Ishikawa (cell line): ENCODE results near the gene BAHD1.

Experiments used
- CEBPB ChIP-seq: IDR thresholded peaks from 2 replicates; pipeline ENCODE4 v1.6.1; 2012
- CREB1 ChIP-seq: IDR thresholded peaks from 2 replicates; pipeline ENCODE4 v1.6.1; 2012; ENCODE audit warnings: low read depth
- EGR1 ChIP-seq: IDR thresholded peaks from 2 replicates; pipeline ENCODE4 v1.6.1; 2012
- EP300 ChIP-seq: IDR thresholded peaks from 2 replicates; pipeline ENCODE4 v1.6.1; 2012; ENCODE audit warnings: borderline replicate concordance
- FOXM1 ChIP-seq: IDR thresholded peaks from 2 replicates; pipeline ENCODE4 v1.6.1; 2012; ENCODE audit warnings: low read depth, borderline replicate concordance
- NFIC ChIP-seq: IDR thresholded peaks from 2 replicates; pipeline ENCODE4 v1.6.1; 2012
- RAD21 ChIP-seq: IDR thresholded peaks from 2 replicates; pipeline ENCODE4 v1.6.1; 2012; ENCODE audit warnings: low read depth
- TAF1 ChIP-seq: IDR thresholded peaks from 2 replicates; pipeline ENCODE4 v1.6.1; 2012; ENCODE audit warnings: low read depth, mild to moderate bottlenecking
- TCF12 ChIP-seq: IDR thresholded peaks from 2 replicates; pipeline ENCODE4 v1.6.1; 2012; ENCODE audit warnings: low read depth
- TEAD4 ChIP-seq: IDR thresholded peaks from 2 replicates; pipeline ENCODE4 v1.6.1; 2012
- YY1 ChIP-seq: IDR thresholded peaks from 2 replicates; pipeline ENCODE4 v1.6.1; 2012; ENCODE audit warnings: low read depth
- ZBTB7A ChIP-seq: IDR thresholded peaks from 2 replicates; pipeline ENCODE4 v1.6.1; 2012; ENCODE audit warnings: low read depth
- TF ChIP-seq, protein P1 (sequence below): IDR thresholded peaks from 2 replicates; pipeline ENCODE4 v1.6.1; 2012
- TF ChIP-seq, protein P2 (sequence below): IDR thresholded peaks from 2 replicates; pipeline ENCODE4 v1.6.1; 2012; ENCODE audit warnings: low read depth, mild to moderate bottlenecking
- TF ChIP-seq, protein P3 (sequence below): IDR thresholded peaks from 2 replicates; pipeline ENCODE4 v1.6.1; 2012

BAHD1 gene

DNA sequence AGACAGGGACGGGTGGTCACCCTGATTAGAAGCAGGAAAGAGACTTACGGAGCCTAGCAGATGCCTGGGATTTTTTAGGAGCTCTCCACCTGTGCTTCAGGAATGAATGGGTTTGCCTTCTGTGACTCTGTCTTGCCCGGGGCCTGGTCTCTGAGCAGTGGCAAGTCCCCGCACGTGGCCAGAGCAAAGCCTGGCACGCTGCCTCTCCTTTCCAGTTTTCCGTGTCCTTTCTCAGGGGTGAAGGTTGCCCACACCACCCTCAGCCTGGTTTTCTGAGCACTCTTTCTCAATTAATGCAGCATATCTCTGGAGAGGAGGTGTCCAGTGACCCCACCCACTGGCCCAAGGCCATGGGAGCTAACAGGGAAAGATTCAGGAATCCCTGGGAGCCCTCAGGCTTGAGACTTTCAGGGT lies 15.6 kb downstream of the BAHD1 start:
- TF ChIP-seq TAF1: no peak
- no peak for TF ChIP-seq NFIC
- no peak for TF ChIP-seq EGR1
- no peak for TF ChIP-seq YY1
- no peak for TF ChIP-seq TCF12

DNA sequence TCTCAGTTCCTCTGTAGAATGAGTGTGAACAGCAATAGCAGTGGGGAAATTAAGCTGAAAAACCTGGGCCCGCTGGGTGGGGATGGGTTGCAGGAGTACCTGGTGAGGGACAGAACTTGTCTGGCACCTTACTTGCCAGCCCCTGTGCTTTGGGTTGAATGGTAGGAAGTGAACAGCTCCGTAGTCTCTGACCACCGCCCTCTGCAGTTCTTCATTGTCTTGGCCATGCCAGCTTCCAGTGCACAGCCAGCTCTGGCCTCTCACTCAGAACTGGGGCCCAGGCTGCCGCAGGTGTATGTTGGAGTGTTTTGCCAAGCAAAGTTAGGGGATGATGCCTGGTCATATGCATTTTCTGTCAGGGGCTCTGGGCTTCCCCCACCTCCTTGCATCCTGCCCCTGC lies 16.0 kb downstream of the BAHD1 start:
- no peak for TF ChIP-seq RAD21
- TF ChIP-seq EGR1: no peak
- TF ChIP-seq, protein P1, sequence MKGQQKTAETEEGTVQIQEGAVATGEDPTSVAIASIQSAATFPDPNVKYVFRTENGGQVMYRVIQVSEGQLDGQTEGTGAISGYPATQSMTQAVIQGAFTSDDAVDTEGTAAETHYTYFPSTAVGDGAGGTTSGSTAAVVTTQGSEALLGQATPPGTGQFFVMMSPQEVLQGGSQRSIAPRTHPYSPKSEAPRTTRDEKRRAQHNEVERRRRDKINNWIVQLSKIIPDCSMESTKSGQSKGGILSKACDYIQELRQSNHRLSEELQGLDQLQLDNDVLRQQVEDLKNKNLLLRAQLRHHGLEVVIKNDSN: no peak
- TF ChIP-seq, protein P2, sequence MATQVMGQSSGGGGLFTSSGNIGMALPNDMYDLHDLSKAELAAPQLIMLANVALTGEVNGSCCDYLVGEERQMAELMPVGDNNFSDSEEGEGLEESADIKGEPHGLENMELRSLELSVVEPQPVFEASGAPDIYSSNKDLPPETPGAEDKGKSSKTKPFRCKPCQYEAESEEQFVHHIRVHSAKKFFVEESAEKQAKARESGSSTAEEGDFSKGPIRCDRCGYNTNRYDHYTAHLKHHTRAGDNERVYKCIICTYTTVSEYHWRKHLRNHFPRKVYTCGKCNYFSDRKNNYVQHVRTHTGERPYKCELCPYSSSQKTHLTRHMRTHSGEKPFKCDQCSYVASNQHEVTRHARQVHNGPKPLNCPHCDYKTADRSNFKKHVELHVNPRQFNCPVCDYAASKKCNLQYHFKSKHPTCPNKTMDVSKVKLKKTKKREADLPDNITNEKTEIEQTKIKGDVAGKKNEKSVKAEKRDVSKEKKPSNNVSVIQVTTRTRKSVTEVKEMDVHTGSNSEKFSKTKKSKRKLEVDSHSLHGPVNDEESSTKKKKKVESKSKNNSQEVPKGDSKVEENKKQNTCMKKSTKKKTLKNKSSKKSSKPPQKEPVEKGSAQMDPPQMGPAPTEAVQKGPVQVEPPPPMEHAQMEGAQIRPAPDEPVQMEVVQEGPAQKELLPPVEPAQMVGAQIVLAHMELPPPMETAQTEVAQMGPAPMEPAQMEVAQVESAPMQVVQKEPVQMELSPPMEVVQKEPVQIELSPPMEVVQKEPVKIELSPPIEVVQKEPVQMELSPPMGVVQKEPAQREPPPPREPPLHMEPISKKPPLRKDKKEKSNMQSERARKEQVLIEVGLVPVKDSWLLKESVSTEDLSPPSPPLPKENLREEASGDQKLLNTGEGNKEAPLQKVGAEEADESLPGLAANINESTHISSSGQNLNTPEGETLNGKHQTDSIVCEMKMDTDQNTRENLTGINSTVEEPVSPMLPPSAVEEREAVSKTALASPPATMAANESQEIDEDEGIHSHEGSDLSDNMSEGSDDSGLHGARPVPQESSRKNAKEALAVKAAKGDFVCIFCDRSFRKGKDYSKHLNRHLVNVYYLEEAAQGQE: no peak
- no peak for TF ChIP-seq ZBTB7A
- no peak for TF ChIP-seq TEAD4
- no peak for TF ChIP-seq YY1
- TF ChIP-seq, protein P3, sequence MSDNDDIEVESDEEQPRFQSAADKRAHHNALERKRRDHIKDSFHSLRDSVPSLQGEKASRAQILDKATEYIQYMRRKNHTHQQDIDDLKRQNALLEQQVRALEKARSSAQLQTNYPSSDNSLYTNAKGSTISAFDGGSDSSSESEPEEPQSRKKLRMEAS: no peak
- TF ChIP-seq NFIC: no peak
- TF ChIP-seq TCF12: no peak
- no peak for TF ChIP-seq CEBPB
- TF ChIP-seq TAF1: no peak
- TF ChIP-seq EP300: no peak
- no peak for TF ChIP-seq FOXM1
- TF ChIP-seq CREB1: no peak

DNA sequence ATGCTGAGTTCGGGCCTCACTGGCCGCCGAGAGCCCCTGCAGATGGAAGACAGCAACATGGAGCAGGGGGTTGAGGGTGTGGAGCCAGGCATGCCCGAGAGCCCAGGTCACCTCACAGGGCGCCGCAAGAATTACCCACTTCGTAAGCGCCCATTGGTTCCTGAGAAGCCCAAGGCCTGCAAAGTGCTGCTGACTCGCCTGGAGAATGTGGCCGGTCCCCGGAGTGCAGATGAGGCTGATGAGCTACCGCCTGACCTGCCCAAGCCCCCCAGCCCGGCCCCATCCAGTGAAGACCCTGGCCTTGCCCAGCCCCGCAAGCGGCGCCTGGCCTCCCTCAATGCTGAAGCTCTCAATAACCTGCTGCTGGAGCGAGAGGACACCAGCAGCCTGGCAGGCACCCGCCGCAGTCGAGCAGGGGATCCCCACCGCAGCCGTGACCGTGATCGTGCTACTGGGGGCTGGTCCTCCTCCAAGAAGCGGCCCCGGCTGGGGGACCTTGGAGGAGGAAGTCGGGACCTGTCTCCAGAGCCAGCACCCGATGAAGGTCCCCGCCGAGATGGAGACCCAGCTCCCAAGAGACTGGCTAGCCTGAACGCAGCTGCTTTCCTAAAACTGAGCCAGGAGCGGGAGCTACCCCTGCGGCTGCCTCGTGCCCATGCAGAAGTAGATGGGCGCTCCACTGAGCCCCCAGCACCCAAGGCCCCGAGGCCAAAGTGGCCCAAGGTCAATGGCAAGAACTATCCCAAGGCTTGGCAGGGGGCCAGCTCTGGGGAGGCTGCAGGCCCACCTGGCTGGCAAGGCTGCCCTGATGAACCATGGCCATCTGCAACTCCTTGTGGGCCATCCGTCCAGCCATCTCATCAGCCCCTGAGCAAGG lies 18.0 kb downstream of the BAHD1 start:
- TF ChIP-seq NFIC (no peak), CEBPB (no peak), TEAD4 (no peak), ZBTB7A (no peak), YY1 (no peak), TCF12 (no peak), TAF1 (no peak), RAD21 (no peak), EP300 (no peak), EGR1 (no peak), CREB1 (no peak), FOXM1 (no peak)
- TF ChIP-seq, protein P2: no peak
- TF ChIP-seq, protein P1: no peak
- TF ChIP-seq, protein P3: no peak

DNA sequence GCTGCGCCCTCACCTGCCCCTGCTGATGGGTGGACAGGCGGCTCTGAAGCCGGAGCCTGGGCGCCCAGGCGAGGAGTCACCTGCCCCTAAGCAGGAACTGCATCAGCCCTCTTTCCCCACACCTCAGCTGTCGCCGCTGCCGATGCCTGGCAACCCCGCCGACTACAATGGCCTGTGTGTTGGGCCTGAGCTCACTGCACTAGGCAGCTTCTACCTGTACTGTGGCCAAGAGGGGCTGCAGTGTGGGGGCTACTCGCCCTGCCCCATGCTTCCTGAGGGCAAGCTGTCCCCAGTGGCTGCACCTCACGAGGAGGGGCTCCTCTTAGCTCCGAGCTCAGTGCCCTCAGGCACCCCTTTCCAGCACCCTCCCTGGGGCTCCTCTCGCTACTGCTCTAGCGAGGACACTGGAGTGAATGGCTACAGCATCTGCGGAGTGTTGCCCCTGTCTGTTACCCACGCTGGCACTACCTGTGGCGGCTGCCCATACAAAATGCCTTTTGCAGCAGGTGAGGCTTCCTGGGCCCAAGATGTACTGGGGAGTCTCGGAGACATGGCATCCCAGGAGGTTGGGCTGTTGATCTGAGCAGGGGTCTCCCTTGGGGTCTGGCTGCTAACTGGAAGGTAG lies 18.8 kb downstream of the BAHD1 start:
- TF ChIP-seq, protein P3: no peak

DNA sequence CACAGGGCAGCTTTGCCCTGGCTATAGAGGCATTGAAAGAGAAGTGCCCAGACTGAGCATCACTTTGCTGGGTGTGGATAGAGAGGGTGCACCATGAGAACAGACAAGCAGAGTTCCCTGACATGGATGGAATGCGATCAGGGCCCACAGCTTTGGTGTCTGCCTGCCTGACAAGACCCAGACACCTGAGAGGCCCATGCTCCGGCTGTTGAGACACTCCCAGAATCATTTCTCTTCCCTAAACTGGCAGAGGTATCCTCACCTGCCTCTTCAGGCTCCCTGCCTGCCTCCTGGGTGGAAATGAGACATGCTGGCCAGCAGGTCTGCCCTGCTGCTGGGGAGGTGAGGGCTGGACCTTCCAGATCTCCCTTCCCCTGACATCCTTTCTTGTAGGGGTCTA lies 19.7 kb downstream of the BAHD1 start:
- TF ChIP-seq TAF1 (no peak), EGR1 (no peak), ZBTB7A (no peak), TEAD4 (no peak), NFIC (no peak), CEBPB (no peak), CREB1 (no peak), EP300 (no peak), RAD21 (no peak), TCF12 (no peak), YY1 (no peak), FOXM1 (no peak)
- TF ChIP-seq, protein P3: no peak
- TF ChIP-seq, protein P2: no peak
- TF ChIP-seq, protein P1: no peak
